NCI-H526 (cell line): Measurements from ENCODE around the gene LRRC8D.

Experiments used
- DNase-seq, 2 experiments: peaks; one replicate each; lab custom pipeline; 2025; lab: John Stamatoyannopoulos, UW

LRRC8D gene

GRCh38 chr1:89833183-89834082, 12.6 kb downstream of the LRRC8D start:
- no peak for DNase-seq

GRCh38 chr1:89834083-89834704, 13.4 kb downstream of the LRRC8D start:
- DNase-seq, result no peak

- no peak for DNase-seq
These were observed 15.6 kb downstream of the LRRC8D start for GRCh38 chr1:89836252-89837035.

- no peak for DNase-seq
These were observed 16.2 kb downstream of the LRRC8D start for GRCh38 chr1:89837036-89837481.

GRCh38 chr1:89837510-89837909, 16.7 kb downstream of the LRRC8D start:
- no peak for DNase-seq

GRCh38 chr1:89839516-89839915, 18.7 kb downstream of the LRRC8D start:
- no peak for DNase-seq

GRCh38 chr1:89841507-89841906, 20.7 kb downstream of the LRRC8D start:
- DNase-seq, result no peak

GRCh38 chr1:89842567-89843272, 21.9 kb downstream of the LRRC8D start:
- DNase-seq, result peak; percentile 58 to 79

- peak; percentile 79 to 85 for DNase-seq
These were observed 22.7 kb downstream of the LRRC8D start for GRCh38 chr1:89843273-89844130.

GRCh38 chr1:89844241-89844807, 23.5 kb downstream of the LRRC8D start:
- peak; percentile 12 to 32 for DNase-seq

GRCh38 chr1:89844860-89845259, 24.0 kb downstream of the LRRC8D start:
- no peak for DNase-seq

- DNase-seq, result no peak
These were observed 26.4 kb downstream of the LRRC8D start for GRCh38 chr1:89847191-89847729.

- no peak for DNase-seq
These were observed 30.1 kb downstream of the LRRC8D start for GRCh38 chr1:89850844-89851415.

GRCh38 chr1:89854140-89854539, 33.3 kb downstream of the LRRC8D start:
- DNase-seq, result no peak

- DNase-seq, result no peak
These were observed 34.7 kb downstream of the LRRC8D start for GRCh38 chr1:89855413-89856123.

GRCh38 chr1:89863165-89863830, 42.5 kb downstream of the LRRC8D start:
- peak in 1 of 2 experiments; percentile 10 for DNase-seq

- peak in 1 of 2 experiments; percentile 63 for DNase-seq
These were observed 44.9 kb downstream of the LRRC8D start for GRCh38 chr1:89865498-89866382.

- DNase-seq, result no peak
These were observed 45.7 kb downstream of the LRRC8D start for GRCh38 chr1:89866568-89866967.
